ENCODE measurements around the gene U2AF2. TPM values are rescaled to one million over a fixed set of nuclear protein-coding genes. Genes with fewer than 3 reads are reported as not detected.

U2AF2 gene
- total RNA-seq, 1 donor from 2014 or later, result 275 TPM

DNA sequence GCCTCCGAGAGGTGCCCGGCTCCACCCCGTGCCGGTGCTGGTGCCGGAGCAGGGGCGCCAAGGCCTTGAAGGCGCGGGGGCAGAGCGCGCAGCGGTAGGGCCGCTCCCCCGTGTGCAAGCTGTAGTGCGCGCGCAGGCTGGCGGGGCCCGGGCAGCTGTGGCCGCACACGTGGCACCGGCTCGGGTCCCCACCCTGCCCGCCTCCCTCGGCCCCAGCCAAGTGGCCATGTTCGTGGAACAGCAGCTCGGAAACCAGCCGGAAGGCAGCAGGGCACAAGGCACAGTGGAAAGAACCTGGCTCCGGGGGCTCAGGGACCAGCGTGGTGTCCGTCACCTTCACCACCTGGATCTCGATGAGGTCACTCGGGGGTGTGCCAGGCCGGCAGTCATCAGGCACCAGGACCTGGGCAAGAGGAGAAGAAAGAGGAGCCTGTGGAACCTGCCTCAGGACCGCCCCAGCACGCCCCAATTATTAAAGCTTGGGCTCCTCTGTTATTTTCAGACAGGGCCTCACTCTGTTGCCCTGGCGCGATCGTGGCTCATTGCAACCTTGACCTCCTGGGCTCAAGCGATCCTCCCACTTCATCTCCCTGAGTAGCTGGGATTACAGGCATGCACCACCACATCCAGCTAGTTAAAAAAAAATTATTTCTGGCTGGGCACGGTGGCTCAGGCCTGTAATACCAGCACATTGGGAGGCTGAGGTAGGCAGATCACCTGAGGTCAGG lies 32.4 kb upstream of the U2AF2 start:
- no peaks in the 10 kb centered on the region for H3K27me3 Mint-ChIP-seq
- no peak for TF ChIP-seq CTCF (IDR thresholded peaks at IDR 0.05; ENCODE audit: unreplicated experiment)
- no peak overlapping the region for H3K4me3 Mint-ChIP-seq (ENCODE audit: low read depth)
- peaks cover 6% of the 10 kb centered on the region for H3K36me3 Mint-ChIP-seq (ENCODE audit: insufficient read depth)
- no peaks in the 10 kb centered on the region for H3K9me3 Mint-ChIP-seq (ENCODE audit: low read depth)
- H3K27ac Mint-ChIP-seq, result no peak overlapping the region
- peaks cover 9% of the 10 kb centered on the region for H3K4me1 Mint-ChIP-seq (ENCODE audit: low read depth)
- DNase-seq (ENCODE audit: low spot score, unreplicated experiment), result no peak

- Mint-ChIP-seq H3K4me1 (ENCODE audit: low read depth) (peaks cover 9% of the 10 kb centered on the region), H3K27me3 (no peaks in the 10 kb centered on the region), H3K27ac (no peak overlapping the region), H3K36me3 (ENCODE audit: insufficient read depth) (peaks cover 2% of the 10 kb centered on the region), H3K9me3 (ENCODE audit: low read depth) (no peaks in the 10 kb centered on the region), H3K4me3 (ENCODE audit: low read depth) (peak overlapping the region; percentile 38)
- no peak for TF ChIP-seq CTCF (IDR thresholded peaks at IDR 0.05; ENCODE audit: unreplicated experiment)
- DNase-seq (ENCODE audit: low spot score, unreplicated experiment), result no peak
These were observed 31.7 kb upstream of the U2AF2 start for GRCh38 chr19:55623130-55623529.

- no peak for TF ChIP-seq CTCF (IDR thresholded peaks at IDR 0.05; ENCODE audit: unreplicated experiment)
These were observed 31.3 kb upstream of the U2AF2 start for GRCh38 chr19:55623561-55623960.

DNA sequence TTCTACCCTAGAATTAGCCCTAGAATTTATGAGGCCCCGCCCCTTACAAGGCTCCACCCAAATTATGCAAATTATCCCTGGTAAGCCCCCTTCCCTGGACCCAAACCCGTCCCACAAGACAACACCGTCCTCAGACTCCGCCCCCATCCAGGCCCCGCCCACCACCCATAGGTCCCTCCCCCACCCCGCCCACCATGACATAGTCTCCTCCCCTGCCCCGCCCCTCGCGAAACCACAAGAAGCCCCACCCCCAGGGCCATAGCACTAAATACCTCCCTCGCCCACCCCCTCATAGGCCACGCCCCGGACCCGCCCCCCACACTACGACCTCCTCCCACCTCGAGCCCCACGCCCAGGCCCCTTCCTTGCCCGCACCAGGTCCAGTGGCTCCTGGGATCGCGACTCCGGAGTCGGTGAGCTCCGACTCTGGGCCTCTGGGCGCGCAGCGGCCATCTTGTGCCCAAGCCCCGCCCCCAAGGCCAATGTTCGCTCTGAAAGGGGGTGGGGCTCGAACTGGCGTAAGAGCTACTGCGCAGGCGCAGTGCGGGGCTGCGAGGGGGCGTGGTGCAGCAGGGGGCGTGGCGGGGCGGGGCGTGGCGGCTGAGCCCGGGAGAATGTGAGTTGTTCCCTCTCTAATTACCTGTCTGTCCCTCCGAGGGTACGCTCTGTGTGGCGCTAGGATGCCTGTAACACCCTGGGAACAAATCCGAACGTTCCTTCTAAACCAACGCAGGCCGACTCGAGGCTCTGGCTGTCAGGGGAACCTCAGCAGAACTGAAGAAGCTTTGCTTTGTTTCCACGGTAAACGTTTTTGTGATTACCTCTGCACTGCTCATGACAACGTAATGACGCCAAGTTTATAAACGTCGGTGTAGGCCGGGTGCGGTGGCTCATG lies 30.5 kb upstream of the U2AF2 start, which contains the start of gene ZNF784:
Gene ZNF784, minus strand, starts transcription at position 458 of the 895 bp plus-strand sequence. Its CDS starts 5 bp downstream, at position 453.
- Mint-ChIP-seq H3K4me3 (ENCODE audit: low read depth) (peak within 1 kb of the TSS; percentile 86), H3K27me3 (no peaks in the 10 kb centered on the region), H3K4me1 (ENCODE audit: low read depth) (peaks cover 9% of the 10 kb centered on the region), H3K27ac (peak within 1 kb of the TSS; percentile 99), H3K9me3 (ENCODE audit: low read depth) (no peaks in the 10 kb centered on the region), H3K36me3 (ENCODE audit: insufficient read depth) (peaks cover 2% of the 10 kb centered on the region)
- DNase-seq (ENCODE audit: low spot score, unreplicated experiment), result peak; percentile 93
- TF ChIP-seq CTCF (IDR thresholded peaks at IDR 0.05; ENCODE audit: unreplicated experiment), result no peak

More at GRCh38 chr19:55623561-55623960, 31.3 kb upstream of the U2AF2 start:
- H3K9me3 Mint-ChIP-seq (ENCODE audit: low read depth), result no peaks in the 10 kb centered on the region
- no peak overlapping the region for H3K27ac Mint-ChIP-seq
- no peak for DNase-seq (ENCODE audit: low spot score, unreplicated experiment)
- peak overlapping the region; percentile 86 for H3K4me3 Mint-ChIP-seq (ENCODE audit: low read depth)
- no peaks in the 10 kb centered on the region for H3K27me3 Mint-ChIP-seq
- peaks cover 9% of the 10 kb centered on the region for H3K4me1 Mint-ChIP-seq (ENCODE audit: low read depth)
- H3K36me3 Mint-ChIP-seq (ENCODE audit: insufficient read depth), result peaks cover 2% of the 10 kb centered on the region

- DNase-seq (ENCODE audit: low spot score, unreplicated experiment), result no peak
These were observed 29.9 kb upstream of the U2AF2 start for GRCh38 chr19:55625004-55625326.

More at GRCh38 chr19:55625004-55625326, 29.9 kb upstream of the U2AF2 start:
- H3K36me3 Mint-ChIP-seq (ENCODE audit: insufficient read depth), result peaks cover 2% of the 10 kb centered on the region
- H3K27ac Mint-ChIP-seq, result peak overlapping the region; percentile 99
- TF ChIP-seq CTCF (IDR thresholded peaks at IDR 0.05; ENCODE audit: unreplicated experiment), result no peak
- H3K4me1 Mint-ChIP-seq (ENCODE audit: low read depth), result peaks cover 9% of the 10 kb centered on the region
- no peaks in the 10 kb centered on the region for H3K9me3 Mint-ChIP-seq (ENCODE audit: low read depth)
- no peaks in the 10 kb centered on the region for H3K27me3 Mint-ChIP-seq
- peak overlapping the region; percentile 86 for H3K4me3 Mint-ChIP-seq (ENCODE audit: low read depth)

Data from progenitor cell of endocrine pancreas (in vitro differentiated cells).